Stimulated activated CD8-positive, alpha-beta memory T cell treated with anti-CD3 and anti-CD28 coated beads, Interleukin-12 subunit alpha, Interleukin-12 subunit beta, amount 100 ng/mL, for 1 hour (primary cell): ENCODE results near the gene NT5DC1.

Experiments
- DNase-seq: peaks from one replicate; pipeline ENCODE4 v3.0.0-alpha.2; 2020; ENCODE audit warnings: low read depth

NT5DC1 gene

DNA sequence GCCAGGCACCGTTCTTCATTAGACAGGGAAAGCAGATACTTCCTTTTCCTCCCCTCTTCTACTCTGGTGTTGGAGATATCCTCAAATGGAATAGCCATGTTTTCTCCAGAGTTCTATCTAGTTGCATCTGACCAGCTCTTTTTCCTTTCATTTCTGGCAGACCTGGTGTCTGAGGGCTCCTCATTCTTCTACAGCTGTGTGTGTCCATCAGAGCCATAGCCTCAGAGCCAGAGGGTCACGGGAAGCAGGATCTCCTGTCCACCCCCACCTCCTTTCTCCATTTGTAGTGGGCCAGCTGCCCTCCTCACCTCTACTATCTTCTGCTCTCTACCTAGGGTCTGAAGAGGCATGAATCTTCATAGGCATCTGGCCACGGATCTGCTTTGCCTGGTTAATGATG is 96.2 kb downstream of the NT5DC1 start:
- DNase-seq = no peak

DNA sequence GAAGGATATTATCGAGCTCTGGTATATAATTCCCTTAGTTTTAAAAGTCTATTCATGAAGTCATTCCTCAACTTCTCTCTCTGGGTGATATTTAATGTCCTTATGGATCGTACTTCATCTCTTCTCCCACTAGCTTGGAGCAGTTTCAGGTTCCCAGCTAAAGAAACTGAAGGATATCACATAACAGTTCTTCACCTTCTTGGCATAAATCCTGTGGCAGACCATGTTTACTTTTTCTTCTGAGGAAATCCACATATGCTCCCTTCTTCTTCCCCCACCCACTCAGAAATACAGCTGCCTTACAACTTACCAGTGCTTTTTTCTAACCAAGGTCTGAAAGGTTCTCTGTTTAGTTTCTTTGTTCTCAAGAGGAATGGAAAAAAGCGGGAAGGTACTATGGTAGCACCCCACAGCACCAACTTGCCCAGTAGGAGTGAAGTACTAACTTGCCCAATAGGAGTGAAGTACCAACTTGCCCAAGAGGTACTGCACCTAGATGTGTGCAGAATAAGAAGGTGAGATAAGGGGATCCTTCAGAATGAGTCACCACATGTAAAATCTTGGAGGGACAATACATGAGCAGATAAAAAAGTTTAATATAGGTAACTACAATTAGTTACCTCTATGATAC is 100.1 kb downstream of the NT5DC1 start:
- DNase-seq = no peak

DNA sequence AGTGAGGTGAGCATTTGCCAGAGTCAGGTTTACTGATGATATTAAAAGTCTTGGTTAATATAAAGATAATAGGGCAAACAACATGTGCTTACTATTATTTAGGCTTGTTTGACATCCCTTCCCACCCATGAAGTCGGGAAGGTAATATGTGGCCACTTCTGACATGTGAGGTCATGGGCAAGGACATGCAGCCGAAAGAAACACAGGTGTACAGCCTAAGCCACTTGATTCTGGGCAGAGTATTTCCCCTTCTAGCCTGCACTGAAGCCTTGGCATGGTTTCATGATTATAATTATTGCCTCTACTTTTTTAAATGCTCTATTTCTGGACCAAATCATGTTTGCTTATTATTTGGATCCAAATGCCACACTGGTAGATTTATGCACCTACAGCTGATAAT is 100.9 kb downstream of the NT5DC1 start:
- DNase-seq = no peak

DNA sequence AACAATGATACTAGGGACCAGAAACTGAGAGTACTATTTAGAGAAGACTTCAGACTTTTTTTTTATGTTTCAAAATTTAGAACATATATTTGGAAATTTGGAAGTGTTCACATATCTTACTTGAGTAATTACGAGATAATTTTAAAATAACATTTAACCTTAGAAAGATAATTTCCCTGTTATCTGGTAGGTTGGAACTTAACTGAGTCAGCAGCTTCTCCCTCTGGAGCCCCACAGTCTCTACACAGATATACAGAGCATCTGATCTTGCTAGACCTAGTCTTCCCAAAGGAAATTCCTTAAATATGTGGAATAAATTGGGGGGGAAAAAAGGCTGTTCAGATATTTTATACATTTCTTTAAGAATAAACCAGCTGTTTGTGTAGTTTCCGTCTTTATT is 104.6 kb downstream of the NT5DC1 start:
- DNase-seq = no peak

DNA sequence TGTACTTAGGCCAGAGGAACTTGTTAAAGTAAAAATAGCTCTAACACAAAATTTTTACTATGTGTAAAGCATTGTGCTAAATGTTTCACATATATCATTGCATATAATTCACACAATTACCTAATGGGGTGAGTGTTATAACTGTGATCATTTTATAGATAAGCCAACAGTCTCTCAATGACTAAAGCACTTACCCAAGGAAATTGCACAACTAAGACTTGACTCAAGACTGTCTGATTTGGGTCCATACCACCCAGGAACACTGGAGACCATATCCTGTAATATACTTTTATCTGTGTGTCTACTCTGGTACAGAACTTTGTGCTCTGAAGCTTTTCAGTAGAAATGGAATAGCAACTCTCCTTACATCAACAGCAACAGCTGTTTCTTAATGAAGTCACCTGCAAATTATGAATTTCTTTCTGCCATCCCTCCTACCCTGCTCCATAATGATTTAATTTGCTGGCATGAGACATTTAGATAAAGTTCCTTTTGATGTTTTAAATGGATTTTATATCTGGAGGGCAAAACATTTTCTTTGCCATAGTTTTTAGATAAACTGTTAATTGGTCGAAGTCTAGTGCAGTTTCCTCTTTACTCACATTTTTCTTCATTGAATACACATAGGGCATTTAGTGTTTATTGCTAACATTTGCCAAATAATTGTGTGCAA is 105.7 kb downstream of the NT5DC1 start:
- DNase-seq = no peak

DNA sequence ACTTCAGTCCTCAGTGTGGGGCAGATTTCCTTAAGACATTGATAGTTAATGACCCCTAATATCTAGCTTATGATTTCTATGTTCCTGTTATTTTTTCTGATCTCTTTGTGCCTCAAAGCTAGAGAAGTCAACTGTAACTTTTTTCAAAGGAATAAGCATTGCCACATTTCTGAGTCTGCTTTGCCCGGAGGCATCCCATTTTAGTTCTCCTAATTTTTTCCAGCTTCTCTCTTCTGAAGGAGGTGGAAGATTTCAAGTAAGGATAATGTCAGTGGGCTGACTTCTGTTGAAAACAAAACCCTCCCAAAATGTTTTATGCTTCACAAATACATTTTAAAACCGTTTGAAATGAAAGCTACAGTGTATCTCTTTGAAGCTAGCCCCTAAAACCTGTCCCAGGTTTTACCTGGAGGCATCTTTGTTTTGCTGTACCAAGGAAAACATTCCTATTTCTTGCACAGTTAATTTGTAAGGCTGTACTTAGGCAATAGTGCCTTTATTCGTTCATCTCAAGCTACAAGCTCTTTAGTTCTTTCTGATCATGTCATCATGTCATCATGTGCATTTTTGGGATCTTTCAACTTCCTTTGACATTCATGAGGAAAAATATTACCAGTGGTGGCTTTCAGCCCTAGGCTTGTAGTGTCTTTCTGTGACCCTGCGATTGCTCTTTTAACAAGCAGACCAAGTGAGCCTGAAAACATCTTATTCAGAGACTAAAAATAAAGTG is 107.6 kb downstream of the NT5DC1 start:
- DNase-seq = no peak

DNA sequence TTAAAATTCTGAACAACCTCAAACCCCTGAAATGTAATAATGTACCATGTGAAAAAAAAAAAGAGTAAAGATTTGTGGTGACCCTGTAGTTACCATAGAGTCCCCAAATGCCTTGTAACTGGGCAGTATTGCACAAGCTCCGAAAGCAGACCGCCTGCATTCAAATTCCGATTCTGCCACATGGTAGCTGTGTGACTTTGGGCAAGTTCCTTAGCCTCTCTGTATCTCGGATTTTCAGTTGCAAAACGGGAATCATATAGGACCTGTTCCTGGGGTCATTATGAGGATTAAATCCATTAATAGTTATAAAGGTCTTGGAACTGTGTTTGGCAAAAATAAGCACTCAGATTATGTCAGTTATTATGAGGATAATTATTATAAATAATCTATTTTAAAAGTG is 109.7 kb downstream of the NT5DC1 start:
- no peak for DNase-seq

DNA sequence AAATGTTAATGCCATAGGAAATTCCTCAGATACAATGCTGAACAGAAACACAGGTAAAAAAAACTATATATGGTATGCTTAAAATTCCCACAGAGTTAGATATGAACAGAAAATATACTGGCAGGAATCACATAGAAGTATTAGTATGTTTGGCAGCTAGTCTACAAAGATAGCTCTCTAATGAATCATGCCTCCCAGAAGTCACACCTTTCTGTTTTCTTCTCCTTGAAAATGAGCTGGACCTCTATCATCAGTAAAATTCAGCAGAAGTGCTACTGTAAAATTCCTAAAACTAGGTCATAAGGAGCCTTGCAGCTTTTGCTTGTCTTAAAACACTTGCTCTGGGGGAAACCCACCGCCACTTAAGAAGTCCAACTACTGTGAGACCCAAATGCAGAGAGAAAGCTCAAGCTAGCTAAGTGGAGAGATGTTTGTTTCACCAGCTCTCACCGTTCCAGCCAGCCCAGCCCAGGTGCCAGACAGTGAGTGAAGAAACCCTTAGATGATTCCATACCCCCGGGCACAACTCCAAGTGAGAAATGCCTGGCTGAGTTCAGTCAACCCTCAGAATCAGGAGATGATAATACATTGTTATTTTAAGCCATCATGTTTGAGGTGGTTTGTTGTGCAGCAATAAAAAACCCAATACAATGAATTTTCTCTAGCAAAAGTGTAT is 110.2 kb downstream of the NT5DC1 start:
- no peak for DNase-seq

DNA sequence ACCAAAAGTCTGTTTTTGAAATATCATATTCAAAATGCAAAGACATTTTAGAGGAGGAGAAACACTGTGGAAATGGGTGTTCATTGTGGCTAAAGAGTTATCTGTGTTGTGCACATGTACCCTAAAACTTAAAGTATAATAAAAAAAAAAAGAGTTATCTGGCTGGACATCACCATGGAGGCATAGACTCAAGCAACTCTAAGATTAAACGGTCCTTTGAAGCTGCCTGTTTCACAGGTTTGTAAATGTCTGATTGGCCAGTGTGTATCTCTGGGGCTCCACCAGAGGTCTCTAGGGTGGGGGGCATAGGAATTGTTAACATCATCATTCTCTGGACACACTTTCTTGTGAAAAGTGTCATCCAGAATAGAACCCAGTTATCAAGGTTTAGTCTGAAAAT is 114.0 kb downstream of the NT5DC1 start:
- DNase-seq = no peak

DNA sequence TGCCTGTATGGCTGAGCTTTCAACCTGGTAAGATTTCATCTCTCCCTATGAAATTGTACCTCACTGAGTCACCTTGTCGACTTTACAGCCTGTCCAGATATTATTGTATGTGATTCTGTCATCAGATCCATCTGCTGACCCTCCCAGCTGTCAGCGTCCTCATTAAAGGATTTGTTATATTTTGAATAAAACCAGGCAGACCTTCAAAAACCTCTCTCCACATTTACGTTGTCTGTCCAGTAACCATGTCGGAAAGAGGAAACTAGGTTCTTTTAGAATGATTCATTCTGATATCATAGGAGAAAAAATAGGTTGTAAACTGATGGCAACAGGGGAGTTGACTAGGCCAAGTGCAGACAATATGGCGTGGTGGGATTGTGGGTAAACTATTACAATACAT is 114.8 kb downstream of the NT5DC1 start:
- no peak for DNase-seq

DNA sequence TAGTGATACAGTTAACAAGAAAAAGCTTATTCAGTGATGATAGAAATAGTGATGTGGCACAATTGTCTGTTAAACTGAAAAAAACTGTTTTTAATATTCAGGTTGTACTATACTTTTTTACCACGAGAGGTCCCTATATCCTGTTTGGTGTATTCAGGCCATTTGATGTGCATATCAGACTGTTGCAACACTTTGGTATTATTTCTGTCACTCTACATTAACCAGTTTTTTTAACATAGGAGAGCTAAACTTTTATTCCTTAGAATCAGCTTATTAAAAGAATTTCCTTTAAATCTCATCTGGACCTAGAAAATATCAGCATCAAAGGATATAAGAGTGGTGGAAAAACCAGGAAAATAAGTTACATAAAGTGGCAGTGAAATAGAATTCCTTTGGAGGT is 116.4 kb downstream of the NT5DC1 start:
- DNase-seq = no peak

DNA sequence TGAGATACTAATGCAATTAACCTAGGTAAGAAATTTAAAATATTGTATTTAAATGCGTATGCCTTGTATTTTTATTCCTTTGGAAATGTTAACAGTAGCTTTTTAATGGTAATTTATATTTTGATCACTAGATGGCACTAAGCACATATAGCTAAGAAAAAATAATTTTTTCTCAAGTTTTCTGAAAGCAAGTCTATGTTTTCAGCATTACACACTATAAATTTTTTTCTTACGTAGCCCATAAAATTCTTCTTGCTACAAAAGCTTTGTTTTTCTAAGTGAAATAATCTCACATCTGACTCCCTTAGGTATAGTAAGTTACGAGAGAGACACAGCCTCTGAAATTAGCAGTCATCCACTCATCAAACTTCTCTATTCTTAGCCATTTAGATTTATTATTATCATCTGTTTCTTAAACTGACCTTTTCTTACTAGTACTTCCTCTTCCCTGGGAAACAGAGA is 117.5 kb downstream of the NT5DC1 start:
- DNase-seq = no peak

DNA sequence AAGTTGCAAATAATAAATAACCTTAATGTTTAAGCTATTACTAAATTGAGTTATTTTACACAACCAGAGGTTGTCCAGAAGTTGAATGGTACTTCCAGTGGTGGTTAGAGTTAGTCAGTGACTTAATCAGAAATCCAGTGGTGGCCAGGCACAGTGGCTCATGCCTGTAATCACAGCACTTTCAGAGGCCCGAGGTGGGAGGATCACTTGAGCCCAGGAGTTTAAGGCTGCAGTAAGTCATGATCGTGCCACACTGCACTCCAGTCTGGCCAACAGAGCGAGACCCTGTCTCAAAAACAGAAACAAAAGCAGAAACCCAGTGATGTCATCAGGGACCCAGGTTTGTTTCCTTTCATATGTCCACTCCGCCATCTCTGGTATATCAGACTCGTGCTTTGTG is 118.2 kb downstream of the NT5DC1 start:
- no peak for DNase-seq

DNA sequence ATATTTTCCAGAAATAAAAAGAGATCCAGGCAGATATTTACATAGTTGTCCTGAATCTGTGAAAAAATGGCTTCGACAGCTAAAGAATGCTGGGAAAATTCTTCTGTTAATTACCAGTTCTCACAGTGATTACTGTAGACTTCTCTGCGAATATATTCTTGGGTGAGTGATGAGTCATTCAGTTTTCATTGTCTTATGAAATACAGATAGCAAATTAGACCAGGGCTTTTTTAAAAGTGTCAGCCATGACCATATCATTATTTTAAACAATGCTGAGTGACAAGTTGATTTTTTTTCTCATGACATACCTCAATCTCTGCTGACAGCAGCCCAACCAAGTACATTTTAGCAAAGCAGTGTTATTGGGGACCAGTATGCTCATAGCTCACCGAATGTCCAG is 120.4 kb downstream of the NT5DC1 start:
- DNase-seq = no peak

DNA sequence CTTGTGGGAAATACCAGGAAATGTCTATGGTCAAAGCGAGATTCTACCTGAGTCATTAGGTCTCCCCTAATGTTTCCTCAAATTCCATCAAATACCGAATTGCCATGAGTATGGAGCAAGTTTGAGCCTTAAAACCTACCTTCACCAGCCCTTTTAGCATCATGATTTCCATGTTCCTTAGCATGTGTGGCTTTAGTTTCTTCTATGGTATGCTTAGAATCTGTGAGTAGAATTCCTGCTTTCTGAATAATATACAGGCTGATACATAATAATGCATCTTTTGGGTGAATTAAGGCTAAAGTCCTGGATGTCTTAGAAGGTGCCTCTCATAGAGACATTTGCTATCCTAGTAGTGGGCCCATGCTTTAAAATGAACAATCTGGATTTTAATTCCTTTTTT is 121.3 kb downstream of the NT5DC1 start:
- no peak for DNase-seq

DNA sequence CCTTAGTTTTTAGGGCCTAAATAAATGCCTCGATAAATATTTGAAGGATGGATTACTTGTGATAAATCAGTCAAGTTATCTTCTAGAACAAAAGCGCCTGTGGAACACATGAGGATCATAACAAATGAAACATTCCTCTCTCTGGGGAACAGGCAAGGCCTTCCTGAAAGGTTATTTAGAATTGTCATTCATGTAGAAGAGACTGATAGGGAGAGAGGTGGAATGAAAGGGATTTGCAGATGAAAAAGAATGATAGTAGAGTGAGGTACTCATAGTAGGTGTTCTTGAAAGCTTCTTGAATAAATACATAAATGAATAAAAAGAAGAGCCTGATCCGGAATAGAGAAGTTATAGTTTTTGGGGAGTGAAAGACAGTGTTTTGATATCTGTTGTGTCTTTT is 122.7 kb downstream of the NT5DC1 start:
- no peak for DNase-seq

DNA sequence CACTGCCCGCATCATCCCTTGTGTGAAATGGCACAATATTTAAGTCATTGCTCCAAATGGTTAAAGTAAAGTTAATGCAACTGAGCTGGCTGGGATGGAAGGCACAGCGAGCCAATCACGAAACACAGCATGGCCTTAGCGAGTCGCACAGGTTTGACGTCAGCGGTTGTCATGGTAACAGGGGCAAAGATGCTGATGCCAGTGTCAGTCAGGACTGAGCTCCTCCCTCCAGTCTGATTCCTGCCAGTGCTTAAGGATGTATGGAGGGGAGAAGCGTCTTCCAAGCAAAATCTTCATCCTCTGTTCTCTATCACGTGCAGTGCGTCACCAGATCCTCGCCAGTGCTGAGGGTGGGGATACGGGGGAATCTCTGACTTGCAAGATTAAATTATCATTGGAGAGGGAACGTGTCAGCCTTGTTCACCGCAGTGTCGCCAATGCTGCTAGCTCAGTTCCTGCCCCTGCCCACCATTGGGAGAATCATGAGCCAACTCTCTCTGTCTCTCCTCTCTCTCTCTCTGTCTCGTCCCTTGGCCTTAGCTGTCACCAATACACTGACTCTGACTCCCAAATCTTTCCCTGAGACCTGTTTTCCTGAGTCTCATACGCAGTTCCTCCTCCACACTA is 128.7 kb downstream of the NT5DC1 start:
- DNase-seq = no peak

DNA sequence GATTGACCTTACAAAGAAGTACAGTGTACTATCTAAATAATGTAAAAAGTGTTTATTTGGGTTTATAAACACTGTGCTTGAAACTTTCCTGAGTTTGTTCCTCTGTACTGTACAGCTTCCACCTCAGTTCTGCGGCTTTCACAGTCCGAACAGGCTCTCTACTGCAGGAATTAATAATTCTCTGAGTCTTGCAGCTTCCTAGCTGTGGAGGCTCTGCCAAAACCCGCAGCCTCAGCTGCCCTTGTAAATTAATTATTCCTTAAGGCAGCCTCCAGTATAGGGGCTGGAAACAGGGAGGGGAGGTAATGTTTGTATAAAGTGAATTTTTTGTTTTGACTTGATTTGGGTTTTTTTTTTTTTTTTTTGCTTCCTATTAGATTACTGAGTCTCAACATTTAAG is 134.0 kb downstream of the NT5DC1 start:
- DNase-seq = no peak

DNA sequence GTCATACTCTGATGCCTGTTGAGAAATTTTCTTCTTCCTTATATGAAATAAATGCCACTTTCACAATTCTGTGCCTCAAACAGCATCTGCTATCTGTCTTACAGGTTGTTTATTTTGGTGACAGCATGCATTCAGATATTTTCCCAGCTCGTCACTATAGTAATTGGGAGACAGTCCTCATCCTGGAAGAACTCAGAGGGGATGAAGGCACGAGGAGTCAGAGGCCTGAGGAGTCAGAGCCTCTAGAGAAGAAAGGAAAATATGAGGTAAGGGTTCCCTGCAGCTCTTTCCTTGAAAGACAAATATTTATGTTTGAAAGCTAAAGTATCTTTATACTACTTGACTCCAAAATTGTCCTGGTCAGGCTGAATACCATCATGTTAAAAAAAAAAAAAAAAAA is 137.4 kb downstream of the NT5DC1 start:
- DNase-seq = no peak

DNA sequence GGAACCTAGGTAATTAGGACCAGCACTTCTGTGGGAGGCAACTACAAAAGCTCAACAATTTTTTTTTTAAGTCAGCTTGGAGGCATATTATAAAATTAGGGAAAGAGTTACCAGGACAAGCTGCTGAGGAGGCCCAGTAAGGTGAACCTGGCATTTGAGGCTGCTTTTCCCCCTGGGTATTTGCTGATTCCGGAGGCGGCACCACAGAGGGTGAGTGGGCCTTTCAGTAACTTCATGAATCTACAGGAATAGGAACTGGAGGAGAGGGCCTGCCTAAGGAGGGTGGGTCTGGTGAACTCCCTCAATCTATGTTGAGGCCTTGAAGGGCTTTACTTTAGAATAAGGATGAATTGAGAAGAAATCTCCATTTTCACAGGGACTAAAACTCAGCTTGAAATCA is 138.6 kb downstream of the NT5DC1 start:
- no peak for DNase-seq

DNA sequence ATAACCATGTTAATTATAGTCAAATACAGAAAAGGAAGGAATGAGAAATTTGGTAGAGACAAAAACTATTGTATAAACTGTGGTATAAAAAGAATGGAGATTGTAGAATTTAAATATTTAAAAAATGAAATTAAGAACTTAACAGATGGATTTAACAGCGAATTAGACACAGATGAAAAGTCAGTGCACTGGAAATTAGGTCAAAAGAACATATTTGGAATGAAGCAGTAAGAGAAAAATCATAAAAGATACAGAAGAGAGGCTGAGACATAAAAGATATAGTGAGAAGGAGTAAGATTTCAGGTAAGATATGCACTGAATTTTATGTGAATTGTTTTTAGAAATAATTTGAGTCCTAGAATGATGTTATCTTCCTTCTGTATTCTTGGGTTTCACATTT is 139.2 kb downstream of the NT5DC1 start:
- no peak for DNase-seq

DNA sequence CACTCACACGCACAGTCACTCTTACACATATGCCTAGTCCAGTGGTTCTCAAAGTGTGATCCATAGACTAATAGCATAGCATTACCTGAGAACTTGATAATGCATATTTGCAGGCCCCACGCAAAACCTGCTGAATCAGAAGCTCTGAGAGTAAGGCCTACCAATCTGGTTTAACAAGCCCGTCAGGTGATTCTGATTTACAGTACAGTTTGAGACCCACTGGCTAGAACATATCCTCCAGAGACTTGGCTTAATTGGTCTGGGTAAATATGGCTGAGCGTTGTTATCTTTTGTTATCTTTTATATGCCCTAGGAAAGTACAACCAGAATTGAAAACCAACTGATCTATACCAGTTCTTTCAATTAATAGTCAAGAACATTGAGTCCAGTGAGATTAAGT is 143.6 kb downstream of the NT5DC1 start:
- DNase-seq = no peak
